GM19328 (cell line): ENCODE measurements around the gene SRSF9.

ENCODE experiments used
- ATAC-seq: cut with Tn5 transposase; IDR thresholded peaks from one replicate; pipeline ENCODE4 v1.9.1; 2021; ENCODE audit warnings: mild to moderate bottlenecking, moderate library complexity; ENCODE audit not compliant: unreplicated experiment

The SRSF9 gene

GRCh38 chr12:120413901-120414695 lies 55.5 kb downstream of the SRSF9 start:
- no peak for ATAC-seq

- no peak for ATAC-seq
These were observed 57.1 kb downstream of the SRSF9 start for GRCh38 chr12:120412421-120412820.
